Liver (tissue), 9 donors: ENCODE results near the gene FNDC1. TPM values are rescaled to one million over a fixed set of nuclear protein-coding genes. Genes with fewer than 3 reads are reported as not detected.

Source experiments
- DNase-seq: peaks from one replicate; pipeline ENCODE4 v3.0.0-alpha.2; 2017; ENCODE audit warnings: low spot score
- H3K27ac ChIP-seq, 2 donors: one replicate each; pipeline ENCODE4 v1.7.0; 2013; ENCODE audit warnings: inconsistent platforms in 2 of 2, low read length in 2 of 2, control low read depth in 1 of 2, low read depth in 1 of 2, mild to moderate bottlenecking in 1 of 2
- H3K27me3 ChIP-seq, 4 donors: one replicate each; pipeline versions ENCODE4 v1.6.1 to v1.7.0; 2013; ENCODE audit warnings: low read length in 3 of 4, inconsistent platforms in 1 of 4, mild to moderate bottlenecking in 1 of 4, moderate library complexity in 1 of 4; ENCODE audit not compliant: control insufficient read depth in 4 of 4, insufficient read depth in 4 of 4
- H3K36me3 ChIP-seq, 4 donors: one replicate each; pipeline versions ENCODE4 v1.6.1 to v1.7.0; 2013; ENCODE audit warnings: low read length in 3 of 4, mild to moderate bottlenecking in 3 of 4, low read depth in 1 of 4, moderate library complexity in 1 of 4; ENCODE audit not compliant: control insufficient read depth in 4 of 4, insufficient read depth in 3 of 4
- H3K4me1 ChIP-seq, 4 donors: one replicate each; pipeline versions ENCODE4 v1.6.1 to v1.7.0; 2013; ENCODE audit warnings: low read length in 3 of 4, mild to moderate bottlenecking in 3 of 4, moderate library complexity in 1 of 4; ENCODE audit not compliant: control insufficient read depth in 4 of 4, insufficient read depth in 4 of 4
- H3K4me3 ChIP-seq, 3 donors: one replicate each; pipeline versions ENCODE4 v1.6.1 to v1.7.0; 2013; ENCODE audit warnings: low read length in 3 of 3, control low read depth in 1 of 3, low read depth in 1 of 3, mild to moderate bottlenecking in 1 of 3
- H3K9ac ChIP-seq, 2 donors: one replicate each; pipeline ENCODE4 v1.7.0; 2013; ENCODE audit warnings: low read length in 2 of 2, mild to moderate bottlenecking in 2 of 2, moderate library complexity in 2 of 2, control low read depth in 1 of 2, low read depth in 1 of 2
- H3K9me3 ChIP-seq, 4 donors: one replicate each; pipeline versions ENCODE4 v1.6.1 to v1.7.0; 2013; ENCODE audit warnings: low read length in 3 of 4; ENCODE audit not compliant: control insufficient read depth in 4 of 4
- ATF3 ChIP-seq: IDR thresholded peaks from 2 replicates; pipeline ENCODE4 v1.6.1; 2016; ENCODE audit warnings: antibody characterized with exemption
- EGR1 ChIP-seq, 2 donors: IDR thresholded peaks; 2 replicates each; pipeline ENCODE4 v1.6.1; 2016 to 2018; ENCODE audit warnings: antibody characterized with exemption in 2 of 2, low read depth in 2 of 2
- FOXA2 ChIP-seq: IDR thresholded peaks from 2 replicates; pipeline ENCODE4 v1.6.1; 2016; ENCODE audit warnings: antibody characterized with exemption
- HNF4A ChIP-seq, 2 donors: conservative IDR thresholded peaks; 2 replicates each; pipeline ENCODE4 v1.6.1; 2016; ENCODE audit warnings: antibody characterized with exemption in 2 of 2, mild to moderate bottlenecking in 2 of 2
- REST ChIP-seq: IDR thresholded peaks from 2 replicates; pipeline ENCODE4 v1.6.1; 2016; ENCODE audit warnings: antibody characterized with exemption, mild to moderate bottlenecking
- RXRA ChIP-seq, 2 donors: IDR thresholded peaks; 2 replicates each; pipeline ENCODE4 v1.6.1; 2017 to 2018; ENCODE audit warnings: antibody characterized with exemption in 2 of 2, mild to moderate bottlenecking in 1 of 2
- YY1 ChIP-seq: IDR thresholded peaks from 2 replicates; pipeline ENCODE4 v1.6.1; 2016; ENCODE audit warnings: antibody characterized with exemption, mild to moderate bottlenecking
- WGBS: extraction: QIAGEN DNeasy Blood & Tissue Kit; methylation state at CpG from one replicate; pipeline ENCODE4 v1.1.7; 2013; 5-methylcytosine and 5-hydroxymethylcytosine counted together
- polyA plus RNA-seq, 2 donors: library from polyadenylated mRNA; stranded (reverse) in 1 of 2; unstranded in 1 of 2; fragments of 200-250 nt in 1 of 2; fragments of >200 nt in 1 of 2; fragmentation: Nextera tagmentation in 1 of 2; extraction: Ambion mirVana in 1 of 2; gene quantifications; one replicate each; pipeline versions ENCODE4 v1.2.1 to v1.2.3, GENCODE V29; 2013 to 2015
- total RNA-seq, 2 donors: library from RNA; depleted of rRNA; stranded (reverse); fragments of >200 nt; gene quantifications; one replicate each; pipeline ENCODE4 v1.2.3, GENCODE V29; 2014
- donor health status: healthy.
- donor health status: healthy.
- donor health status: healthy.
- donor health status: healthy.
- donor health status: healthy.

The FNDC1 gene
- total and polyA plus RNA-seq, 4 donors: 0.10 to 0.47 (median 0.17) TPM; not detected in 1

GRCh38 chr6:159317430-159317829, 148.2 kb downstream of the FNDC1 start:
- Histone ChIP-seq H3K9ac (no peak overlapping the region), H3K36me3 (no peaks in the 10 kb centered on the region), H3K27me3 (no peaks in the 10 kb centered on the region), H3K9me3 (no peaks in the 10 kb centered on the region), H3K27ac (no peak overlapping the region), H3K4me1 (no peaks in the 10 kb centered on the region), H3K4me3 (no peak overlapping the region)
- DNase-seq: no peak
- 87% methylated on average over 7 of the region's 7 CpGs for WGBS
- no peak for TF ChIP-seq ATF3
- no peak for TF ChIP-seq HNF4A (conservative IDR thresholded peaks at IDR 0.05)
- no peak for TF ChIP-seq REST
- TF ChIP-seq RXRA (IDR thresholded peaks at IDR 0.05): no peak

GRCh38 chr6:159321267-159321666, 152.1 kb downstream of the FNDC1 start:
- H3K27me3 ChIP-seq: no peaks in the 10 kb centered on the region
- H3K9ac ChIP-seq: no peak overlapping the region
- no peak overlapping the region for H3K27ac ChIP-seq
- no peak overlapping the region for H3K4me3 ChIP-seq
- 88% methylated on average over 4 of the region's 4 CpGs for WGBS
- no peaks in the 10 kb centered on the region for H3K9me3 ChIP-seq
- H3K36me3 ChIP-seq: no peaks in the 10 kb centered on the region
- H3K4me1 ChIP-seq: no peaks in the 10 kb centered on the region
- TF ChIP-seq EGR1 (IDR thresholded peaks at IDR 0.05; ENCODE audit: low read depth in 2 of 2) (no peak), FOXA2 (no peak), YY1 (no peak)
- no peak for DNase-seq

Other genes starting within 250 kb of the FNDC1 start
- gene RSPH3, start 169.2 kb upstream of the FNDC1 start, total RNA-seq: 1 to 10 TPM; 2.8 to 3.8 TPM
- gene RSPH3, start 169.2 kb upstream of the FNDC1 start, polyA plus RNA-seq: 1 to 10 TPM; 1.7 to 4.6 TPM
- 1 to 10 TPM; 1.5 to 2.0 TPM for gene TAGAP, start 124.4 kb upstream of the FNDC1 start, total RNA-seq
- under 1 TPM; 0.56 to 0.65 TPM for gene TAGAP, start 124.4 kb upstream of the FNDC1 start, polyA plus RNA-seq